H1 (cell line): ENCODE results near the gene CASK.
"Not testable (repeated sequence)": the region's sequence is repeated elsewhere in the genome, so short reads cannot be mapped to it uniquely, and the experiment has no call there.

Experiments used
- BACH1 ChIP-seq: IDR thresholded peaks from 2 replicates; pipeline ENCODE4 v1.6.1; 2012; ENCODE audit warnings: low read length, improper control_type of control experiment
- CREB1 ChIP-seq: IDR thresholded peaks from 2 replicates; pipeline ENCODE4 v1.6.1; 2012; ENCODE audit warnings: inconsistent platforms
- EP300 ChIP-seq, 2 experiments: IDR thresholded peaks; 1 replicate in 1 of 2; 2 replicates in 1 of 2; pipeline ENCODE4 v1.6.1; 2011 to 2012; ENCODE audit warnings: low read depth in 2 of 2, low read length in 2 of 2, mild to moderate bottlenecking in 2 of 2, borderline replicate concordance in 1 of 2, inconsistent platforms in 1 of 2, moderate library complexity in 1 of 2
- EZH2 ChIP-seq: fragments of 200-600 bp; sonication (generic); IDR thresholded peaks from 2 replicates; pipeline ENCODE4 v1.7.1; 2012; ENCODE audit warnings: low read depth, mild to moderate bottlenecking, moderate library complexity, low read length, inconsistent platforms; ENCODE audit not compliant: severe bottlenecking
- POLR2A ChIP-seq, 2 experiments: IDR thresholded peaks; 1 replicate in 1 of 2; 2 replicates in 1 of 2; pipeline ENCODE4 v1.6.1; 2011; ENCODE audit warnings: low read depth in 2 of 2, low read length in 2 of 2, mild to moderate bottlenecking in 2 of 2; ENCODE audit errors: control extremely low read depth in 1 of 2
- POLR2AphosphoS5 ChIP-seq: IDR thresholded peaks from 2 replicates; pipeline ENCODE4 v1.6.1; 2011; ENCODE audit warnings: low read depth, low read length
- SRF ChIP-seq: IDR thresholded peaks from 2 replicates; pipeline ENCODE4 v1.6.1; 2011; ENCODE audit warnings: mild to moderate bottlenecking, low read depth, low read length, moderate library complexity
- TF ChIP-seq, protein P1 (sequence below): IDR thresholded peaks from 2 replicates; pipeline ENCODE4 v1.6.1; 2012; ENCODE audit warnings: inconsistent platforms
- TF ChIP-seq, protein P2 (sequence below), 3 experiments: IDR thresholded peaks; 1 replicate in 2 of 3; 2 replicates in 1 of 3; pipeline versions ENCODE4 v1.5.1 to v1.6.1; 2011; ENCODE audit warnings: low read length in 3 of 3, mild to moderate bottlenecking in 3 of 3, inconsistent platforms in 2 of 3, low read depth in 1 of 3, moderate library complexity in 1 of 3; ENCODE audit not compliant: insufficient read depth in 1 of 3; ENCODE audit errors: control extremely low read depth in 1 of 3
- TF ChIP-seq, protein P3 (sequence below): IDR thresholded peaks from 2 replicates; pipeline ENCODE4 v1.6.1; 2012; ENCODE audit warnings: low read length, inconsistent platforms

DNA sequence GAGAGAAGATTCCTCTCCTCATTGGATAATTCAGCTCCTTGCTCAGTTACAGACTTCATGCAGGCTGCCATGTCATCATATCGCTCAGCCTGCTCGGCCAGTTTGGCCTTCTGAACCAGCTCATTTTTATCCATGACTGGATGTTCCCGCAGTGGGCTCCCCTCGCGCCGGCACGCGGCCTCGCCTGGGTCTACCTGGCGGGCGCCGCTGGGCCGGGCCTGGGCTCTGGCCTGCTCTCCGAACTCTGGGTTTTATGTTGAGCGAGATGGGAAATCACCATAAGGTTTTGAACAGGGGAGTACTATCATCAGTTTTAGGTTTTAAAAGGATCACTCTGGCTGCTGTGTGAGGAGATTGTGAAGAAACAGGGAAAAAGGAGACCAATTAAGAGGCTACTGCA is 247.0 kb downstream of the CASK start:
- TF ChIP-seq, protein P1, sequence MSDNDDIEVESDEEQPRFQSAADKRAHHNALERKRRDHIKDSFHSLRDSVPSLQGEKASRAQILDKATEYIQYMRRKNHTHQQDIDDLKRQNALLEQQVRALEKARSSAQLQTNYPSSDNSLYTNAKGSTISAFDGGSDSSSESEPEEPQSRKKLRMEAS = not testable (repeated sequence)
- TF ChIP-seq POLR2A (IDR thresholded peaks at IDR 0.05; ENCODE audit: control extremely low read depth in 1 of 2, low read depth in 2 of 2, low read length in 2 of 2); EP300 (IDR thresholded peaks at IDR 0.05; ENCODE audit: borderline replicate concordance in 1 of 2, low read depth in 2 of 2, low read length in 2 of 2); SRF; CREB1; EZH2; BACH1; POLR2AphosphoS5: not testable (repeated sequence)
- TF ChIP-seq, protein P2, sequence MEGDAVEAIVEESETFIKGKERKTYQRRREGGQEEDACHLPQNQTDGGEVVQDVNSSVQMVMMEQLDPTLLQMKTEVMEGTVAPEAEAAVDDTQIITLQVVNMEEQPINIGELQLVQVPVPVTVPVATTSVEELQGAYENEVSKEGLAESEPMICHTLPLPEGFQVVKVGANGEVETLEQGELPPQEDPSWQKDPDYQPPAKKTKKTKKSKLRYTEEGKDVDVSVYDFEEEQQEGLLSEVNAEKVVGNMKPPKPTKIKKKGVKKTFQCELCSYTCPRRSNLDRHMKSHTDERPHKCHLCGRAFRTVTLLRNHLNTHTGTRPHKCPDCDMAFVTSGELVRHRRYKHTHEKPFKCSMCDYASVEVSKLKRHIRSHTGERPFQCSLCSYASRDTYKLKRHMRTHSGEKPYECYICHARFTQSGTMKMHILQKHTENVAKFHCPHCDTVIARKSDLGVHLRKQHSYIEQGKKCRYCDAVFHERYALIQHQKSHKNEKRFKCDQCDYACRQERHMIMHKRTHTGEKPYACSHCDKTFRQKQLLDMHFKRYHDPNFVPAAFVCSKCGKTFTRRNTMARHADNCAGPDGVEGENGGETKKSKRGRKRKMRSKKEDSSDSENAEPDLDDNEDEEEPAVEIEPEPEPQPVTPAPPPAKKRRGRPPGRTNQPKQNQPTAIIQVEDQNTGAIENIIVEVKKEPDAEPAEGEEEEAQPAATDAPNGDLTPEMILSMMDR (IDR thresholded peaks at IDR 0.05; ENCODE audit: control extremely low read depth in 1 of 3, insufficient read depth in 1 of 3, low read depth in 1 of 3, low read length in 3 of 3) = not testable (repeated sequence)
- TF ChIP-seq, protein P3, sequence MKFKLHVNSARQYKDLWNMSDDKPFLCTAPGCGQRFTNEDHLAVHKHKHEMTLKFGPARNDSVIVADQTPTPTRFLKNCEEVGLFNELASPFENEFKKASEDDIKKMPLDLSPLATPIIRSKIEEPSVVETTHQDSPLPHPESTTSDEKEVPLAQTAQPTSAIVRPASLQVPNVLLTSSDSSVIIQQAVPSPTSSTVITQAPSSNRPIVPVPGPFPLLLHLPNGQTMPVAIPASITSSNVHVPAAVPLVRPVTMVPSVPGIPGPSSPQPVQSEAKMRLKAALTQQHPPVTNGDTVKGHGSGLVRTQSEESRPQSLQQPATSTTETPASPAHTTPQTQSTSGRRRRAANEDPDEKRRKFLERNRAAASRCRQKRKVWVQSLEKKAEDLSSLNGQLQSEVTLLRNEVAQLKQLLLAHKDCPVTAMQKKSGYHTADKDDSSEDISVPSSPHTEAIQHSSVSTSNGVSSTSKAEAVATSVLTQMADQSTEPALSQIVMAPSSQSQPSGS = not testable (repeated sequence)
